ENCODE measurements around the gene SLC4A5. TPM values are rescaled to one million over a fixed set of nuclear protein-coding genes. Genes with fewer than 3 reads are reported as not detected.

Gene SLC4A5
- total RNA-seq, 2 donors from 2014 or later = 9.1 to 10.5 TPM

GRCh38 chr2:74267068-74267467 lies 76.1 kb downstream of the SLC4A5 start:
- Mint-ChIP-seq H3K27ac (peak overlapping the region; percentile 65), H3K4me1 (peaks cover 17% of the 10 kb centered on the region), H3K27me3 (no peaks in the 10 kb centered on the region), H3K4me3 (peak overlapping the region; percentile 68), H3K36me3 (ENCODE audit: low read depth) (peaks cover 8% of the 10 kb centered on the region)
- ATAC-seq (peak; percentile 99), DNase-seq (peak; percentile 16 to 31 (median 21))
- no peaks in the 10 kb centered on the region for H3K9me3 ChIP-seq (ENCODE audit: control insufficient read depth, low read length, poor library complexity, severe bottlenecking)

GRCh38 chr2:74264281-74264680 lies 78.9 kb downstream of the SLC4A5 start:
- H3K4me3 Mint-ChIP-seq = no peak overlapping the region
- DNase-seq (no peak), ATAC-seq (no peak)
- no peaks in the 10 kb centered on the region for H3K27me3 Mint-ChIP-seq
- peaks cover 15% of the 10 kb centered on the region for H3K4me1 Mint-ChIP-seq
- H3K27ac Mint-ChIP-seq = no peak overlapping the region
- no peaks in the 10 kb centered on the region for H3K9me3 ChIP-seq (ENCODE audit: control insufficient read depth, low read length, poor library complexity, severe bottlenecking)
- H3K36me3 Mint-ChIP-seq (ENCODE audit: low read depth) = peaks cover 6% of the 10 kb centered on the region

GRCh38 chr2:74262681-74263080 lies 80.5 kb downstream of the SLC4A5 start:
- Mint-ChIP-seq H3K36me3 (ENCODE audit: low read depth) (peaks cover 3% of the 10 kb centered on the region), H3K27me3 (no peaks in the 10 kb centered on the region), H3K4me3 (no peak overlapping the region), H3K27ac (no peak overlapping the region), H3K4me1 (peaks cover 12% of the 10 kb centered on the region)
- ATAC-seq (no peak), DNase-seq (no peak)
- H3K9me3 ChIP-seq (ENCODE audit: control insufficient read depth, low read length, poor library complexity, severe bottlenecking) = no peaks in the 10 kb centered on the region

DNA sequence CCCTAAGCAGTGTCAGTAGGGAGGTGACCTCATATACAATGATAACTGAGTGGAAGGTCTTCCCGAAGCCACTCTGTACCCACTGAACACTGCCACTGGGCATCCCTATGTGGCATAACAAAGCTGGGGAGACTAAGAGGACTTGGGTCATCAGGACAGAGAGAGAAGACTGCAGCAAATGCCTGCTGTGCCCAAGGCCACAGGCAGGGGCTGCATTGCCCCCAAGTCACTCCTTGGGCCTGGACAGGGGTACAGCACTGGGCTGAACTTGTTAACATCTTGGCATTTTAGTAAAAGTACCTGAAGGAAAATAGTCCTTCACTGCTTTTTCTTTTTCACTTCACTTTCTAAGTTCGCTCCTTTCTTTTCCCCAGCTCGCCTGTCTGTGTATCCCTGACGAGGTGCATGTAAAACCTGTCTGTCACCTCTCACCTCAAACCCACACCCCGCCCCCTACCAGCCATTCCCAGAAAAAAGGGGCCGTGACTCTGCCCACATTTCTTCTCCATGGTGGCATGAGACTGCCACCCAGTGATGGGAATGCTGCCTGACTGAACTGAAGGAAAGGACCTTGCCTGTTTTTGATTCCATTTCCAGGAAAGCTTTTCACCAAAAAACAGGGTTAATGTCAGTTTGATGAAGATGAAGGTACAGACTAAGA lies 81.9 kb downstream of the SLC4A5 start:
- no peak overlapping the region for H3K27ac Mint-ChIP-seq
- peaks cover 3% of the 10 kb centered on the region for H3K36me3 Mint-ChIP-seq (ENCODE audit: low read depth)
- no peak overlapping the region for H3K4me3 Mint-ChIP-seq
- H3K9me3 ChIP-seq (ENCODE audit: control insufficient read depth, low read length, poor library complexity, severe bottlenecking) = no peaks in the 10 kb centered on the region
- peaks cover 5% of the 10 kb centered on the region for H3K4me1 Mint-ChIP-seq
- no peaks in the 10 kb centered on the region for H3K27me3 Mint-ChIP-seq
- DNase-seq (no peak), ATAC-seq (no peak)

DNA sequence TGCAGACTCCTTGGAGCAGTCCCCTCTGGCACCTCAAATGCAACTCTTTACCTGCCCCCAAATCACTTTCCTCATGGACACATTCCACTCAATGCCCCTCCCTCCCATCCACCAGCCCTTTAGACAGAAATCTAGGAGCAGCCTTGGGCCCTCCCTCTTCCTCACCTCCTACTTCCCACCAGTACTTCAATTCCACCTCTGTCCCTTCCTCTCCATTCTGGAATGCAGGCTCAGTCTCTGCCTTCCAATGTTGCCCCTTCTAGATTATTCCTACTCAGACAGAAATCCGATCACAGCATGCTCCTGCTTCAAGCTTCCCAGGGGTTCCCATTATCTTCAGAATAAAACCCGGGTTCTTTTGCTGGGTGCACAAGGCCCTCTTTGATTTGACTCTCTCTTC lies 82.7 kb downstream of the SLC4A5 start:
- no peaks in the 10 kb centered on the region for H3K27me3 Mint-ChIP-seq
- no peak for DNase-seq
- no peak for ATAC-seq
- H3K4me1 Mint-ChIP-seq = peaks cover 2% of the 10 kb centered on the region
- H3K4me3 Mint-ChIP-seq = no peak overlapping the region
- H3K36me3 Mint-ChIP-seq (ENCODE audit: low read depth) = peaks cover 3% of the 10 kb centered on the region
- H3K27ac Mint-ChIP-seq = peak overlapping the region; percentile 59
- H3K9me3 ChIP-seq (ENCODE audit: control insufficient read depth, low read length, poor library complexity, severe bottlenecking) = no peaks in the 10 kb centered on the region

DNA sequence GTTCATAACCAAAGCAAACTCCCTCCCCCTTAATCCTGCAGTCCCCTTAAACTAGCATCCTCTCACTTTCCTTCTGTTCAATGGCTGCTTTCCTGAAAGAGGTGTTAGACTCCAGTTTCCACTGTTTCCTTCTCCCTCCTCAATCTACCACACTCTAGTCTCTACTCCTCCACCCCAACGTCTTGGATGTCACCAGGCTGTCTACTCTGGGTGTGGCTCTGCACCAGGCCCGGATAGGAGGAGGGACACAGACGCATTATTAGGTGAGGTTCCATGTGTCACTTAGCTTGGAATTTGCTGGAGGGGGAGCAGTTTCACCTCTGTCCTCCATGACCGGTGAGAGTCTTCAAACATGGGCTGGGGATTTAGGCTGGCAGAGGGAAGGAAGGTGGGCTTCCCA lies 83.5 kb downstream of the SLC4A5 start:
- Mint-ChIP-seq H3K27me3 (no peaks in the 10 kb centered on the region), H3K27ac (no peak overlapping the region), H3K36me3 (ENCODE audit: low read depth) (peaks cover 3% of the 10 kb centered on the region), H3K4me3 (no peak overlapping the region), H3K4me1 (peaks cover 2% of the 10 kb centered on the region)
- no peak for DNase-seq
- ATAC-seq = no peak
- no peaks in the 10 kb centered on the region for H3K9me3 ChIP-seq (ENCODE audit: control insufficient read depth, low read length, poor library complexity, severe bottlenecking)

DNA sequence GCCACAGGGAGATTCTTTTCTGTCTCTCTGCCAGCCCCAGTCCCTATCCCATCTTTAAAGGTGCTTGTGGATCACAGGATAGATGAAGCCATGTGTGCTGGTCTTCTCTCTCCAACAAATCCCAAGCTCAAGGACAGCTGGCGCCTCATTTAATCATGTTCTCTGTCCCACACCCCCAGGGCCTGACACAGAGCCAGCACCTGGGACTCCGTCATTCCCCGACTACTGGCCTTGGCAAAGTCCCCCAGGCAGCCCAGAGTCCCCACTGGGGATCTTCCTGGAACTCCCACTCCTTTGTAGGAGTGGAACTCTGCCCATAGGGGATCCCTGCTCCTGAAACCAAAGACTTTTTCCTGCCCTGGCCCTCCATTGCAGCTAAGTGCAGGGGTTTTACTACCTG lies 84.0 kb downstream of the SLC4A5 start:
- peaks cover 7% of the 10 kb centered on the region for H3K36me3 Mint-ChIP-seq (ENCODE audit: low read depth)
- H3K9me3 ChIP-seq (ENCODE audit: control insufficient read depth, low read length, poor library complexity, severe bottlenecking) = no peaks in the 10 kb centered on the region
- no peak for ATAC-seq
- no peak for DNase-seq
- H3K4me1 Mint-ChIP-seq = peaks cover 7% of the 10 kb centered on the region
- H3K4me3 Mint-ChIP-seq = no peak overlapping the region
- no peak overlapping the region for H3K27ac Mint-ChIP-seq
- H3K27me3 Mint-ChIP-seq = no peaks in the 10 kb centered on the region

GRCh38 chr2:74255660-74256213 lies 87.5 kb downstream of the SLC4A5 start:
- DNase-seq (no peak), ATAC-seq (no peak)
- peaks cover 7% of the 10 kb centered on the region for H3K4me1 Mint-ChIP-seq
- H3K36me3 Mint-ChIP-seq (ENCODE audit: low read depth) = peaks cover 5% of the 10 kb centered on the region
- H3K27ac Mint-ChIP-seq = no peak overlapping the region
- no peaks in the 10 kb centered on the region for H3K27me3 Mint-ChIP-seq
- H3K9me3 ChIP-seq (ENCODE audit: control insufficient read depth, low read length, poor library complexity, severe bottlenecking) = no peaks in the 10 kb centered on the region
- H3K4me3 Mint-ChIP-seq = no peak overlapping the region

DNA sequence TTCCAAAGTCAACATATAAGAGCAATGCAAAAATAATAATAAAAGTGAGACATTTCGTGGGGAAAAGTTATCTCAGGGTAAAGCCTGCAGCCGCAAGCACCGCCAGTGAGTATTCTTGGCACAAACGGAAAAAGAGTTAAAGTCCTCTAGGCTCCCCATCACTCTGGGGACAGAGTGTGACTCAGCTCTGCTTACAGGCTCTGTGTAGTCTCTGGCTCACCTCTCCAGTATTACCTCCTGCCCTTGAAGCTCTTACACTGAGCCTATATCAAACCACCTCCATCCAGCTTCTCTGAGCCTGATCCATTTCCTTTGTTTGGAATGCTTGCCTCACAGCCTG lies 89.3 kb downstream of the SLC4A5 start:
- H3K27ac Mint-ChIP-seq = no peak overlapping the region

DNA sequence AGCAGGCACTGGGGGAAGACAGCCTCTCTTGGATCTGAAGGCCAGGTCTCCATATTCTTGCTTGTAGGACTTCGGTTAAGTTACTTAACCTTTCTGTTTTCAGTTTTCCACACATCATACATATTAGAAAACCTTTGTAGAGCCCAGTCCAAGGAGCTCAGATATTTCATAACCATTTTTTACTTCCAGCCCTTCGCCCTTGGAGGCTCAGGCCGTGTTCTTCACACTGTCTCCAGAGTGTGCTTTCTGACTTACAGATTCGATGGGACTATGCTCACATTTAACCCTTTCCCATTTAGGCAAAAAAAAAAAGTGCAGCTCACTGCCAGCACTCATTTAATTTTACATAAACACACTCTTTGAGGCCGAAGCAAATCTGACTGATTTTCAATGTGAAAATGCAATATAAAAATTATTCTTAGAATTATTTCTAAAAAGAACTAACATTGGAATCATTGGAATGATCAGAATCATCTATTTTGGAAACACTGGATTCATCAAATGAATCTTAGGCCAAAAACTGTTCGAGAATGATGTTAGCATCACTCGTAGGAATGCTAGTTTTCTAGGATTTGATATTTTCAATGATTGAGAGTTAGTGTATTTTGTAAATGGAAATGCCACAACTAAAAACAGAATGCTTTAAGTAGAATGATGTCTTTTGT lies 89.8 kb downstream of the SLC4A5 start:
- H3K4me1 Mint-ChIP-seq = peaks cover 14% of the 10 kb centered on the region
- H3K9me3 ChIP-seq (ENCODE audit: control insufficient read depth, low read length, poor library complexity, severe bottlenecking) = no peaks in the 10 kb centered on the region
- DNase-seq (no peak), ATAC-seq (no peak)
- no peak overlapping the region for H3K4me3 Mint-ChIP-seq
- peaks cover 9% of the 10 kb centered on the region for H3K36me3 Mint-ChIP-seq (ENCODE audit: low read depth)
- no peak overlapping the region for H3K27ac Mint-ChIP-seq
- no peaks in the 10 kb centered on the region for H3K27me3 Mint-ChIP-seq

More for the DNA sequence above, 89.3 kb downstream of the SLC4A5 start:
- no peaks in the 10 kb centered on the region for H3K27me3 Mint-ChIP-seq
- H3K36me3 Mint-ChIP-seq (ENCODE audit: low read depth) = peaks cover 9% of the 10 kb centered on the region
- no peak for DNase-seq
- H3K4me1 Mint-ChIP-seq = peaks cover 14% of the 10 kb centered on the region
- no peaks in the 10 kb centered on the region for H3K9me3 ChIP-seq (ENCODE audit: control insufficient read depth, low read length, poor library complexity, severe bottlenecking)
- ATAC-seq = no peak
- no peak overlapping the region for H3K4me3 Mint-ChIP-seq

DNA sequence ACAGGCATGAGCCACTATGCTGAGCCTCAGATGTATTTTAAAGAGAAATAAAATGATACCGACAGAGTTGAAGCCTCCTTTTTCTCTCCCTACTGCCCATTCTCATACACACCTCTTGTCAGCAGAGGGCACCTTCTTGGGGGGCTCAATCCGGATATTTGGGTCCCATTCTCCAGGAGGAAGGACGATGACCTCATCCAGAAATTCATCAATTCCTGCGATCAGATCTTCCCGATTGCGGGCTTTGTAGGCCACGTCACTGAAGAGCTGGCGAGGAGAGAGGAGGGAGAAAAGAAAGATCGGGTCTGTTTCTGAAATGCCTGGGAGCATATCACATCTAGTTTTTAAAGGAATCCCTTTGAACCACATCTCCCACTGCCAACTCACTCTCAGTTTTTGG lies 90.4 kb downstream of the SLC4A5 start:
- DNase-seq (no peak), ATAC-seq (no peak)
- Mint-ChIP-seq H3K4me3 (no peak overlapping the region), H3K36me3 (ENCODE audit: low read depth) (peaks cover 9% of the 10 kb centered on the region), H3K27me3 (no peaks in the 10 kb centered on the region), H3K27ac (no peak overlapping the region), H3K4me1 (peaks cover 14% of the 10 kb centered on the region)
- no peaks in the 10 kb centered on the region for H3K9me3 ChIP-seq (ENCODE audit: control insufficient read depth, low read length, poor library complexity, severe bottlenecking)

GRCh38 chr2:74252036-74252435 lies 91.2 kb downstream of the SLC4A5 start:
- no peaks in the 10 kb centered on the region for H3K9me3 ChIP-seq (ENCODE audit: control insufficient read depth, low read length, poor library complexity, severe bottlenecking)
- H3K4me3 Mint-ChIP-seq = no peak overlapping the region
- no peak overlapping the region for H3K27ac Mint-ChIP-seq
- no peak for DNase-seq
- no peak for ATAC-seq
- peaks cover 9% of the 10 kb centered on the region for H3K36me3 Mint-ChIP-seq (ENCODE audit: low read depth)
- peaks cover 14% of the 10 kb centered on the region for H3K4me1 Mint-ChIP-seq
- H3K27me3 Mint-ChIP-seq = no peaks in the 10 kb centered on the region

- ATAC-seq (peak; percentile 68), DNase-seq (peak; percentile 27 to 48 (median 38))
- Mint-ChIP-seq H3K4me3 (no peak overlapping the region), H3K36me3 (ENCODE audit: low read depth) (peaks cover 9% of the 10 kb centered on the region), H3K27me3 (no peaks in the 10 kb centered on the region), H3K4me1 (peaks cover 14% of the 10 kb centered on the region), H3K27ac (peak overlapping the region; percentile 37)
- no peaks in the 10 kb centered on the region for H3K9me3 ChIP-seq (ENCODE audit: control insufficient read depth, low read length, poor library complexity, severe bottlenecking)
Observed at GRCh38 chr2:74250189-74250631, 93.0 kb downstream of the SLC4A5 start.

Measured in T-helper 17 cell (primary cell).